CD4-positive, alpha-beta T cell (primary cell): ENCODE measurements around the gene ARPP19. TPM values are rescaled to one million over a fixed set of nuclear protein-coding genes. Genes with fewer than 3 reads are reported as not detected.

Experiments
- ATAC-seq: fragments of 200-7000 bp; cut with Tn5 transposase; one replicate; pipeline ENCODE4 v1.10.0; 2022; ENCODE audit warnings: mild to moderate bottlenecking; ENCODE audit not compliant: poor library complexity
- CTCF ChIA-PET: fragments of 350-600 bp; sonication (Branson Sonifier 250); formaldehyde crosslinking; loops from one replicate; lab custom pipeline; 2021; ENCODE audit warnings: antibody characterized with exemption, inconsistent platforms; lab: Charles Lee
- POLR2A ChIA-PET: fragments of 350-600 bp; sonication (Branson Sonifier 250); formaldehyde crosslinking; loops from one replicate; lab custom pipeline; 2021; ENCODE audit warnings: antibody characterized with exemption, inconsistent platforms; lab: Charles Lee
- DNase-seq, 14 experiments: peaks; one replicate each; pipeline ENCODE4 v3.0.0-alpha.2; 2013 to 2020; ENCODE audit warnings: mixed read lengths in 2 of 14
- H3K27ac ChIP-seq, 2 donors: one replicate each; pipeline versions ENCODE4 v1.5.1 to v1.7.0; 2013; ENCODE audit warnings: low read length in 2 of 2, low read depth in 1 of 2, mild to moderate bottlenecking in 1 of 2
- H3K27me3 ChIP-seq, 2 experiments: 1 replicate in 1 of 2; 2 replicates in 1 of 2; pipeline versions ENCODE4 v1.6.1 to v1.7.0; 2013; ENCODE audit warnings: low read length in 2 of 2, control low read depth in 1 of 2, mild to moderate bottlenecking in 1 of 2, moderate library complexity in 1 of 2; ENCODE audit not compliant: insufficient read depth in 2 of 2, control insufficient read depth in 1 of 2
- H3K36me3 ChIP-seq: one replicate; pipeline ENCODE4 v1.6.1; 2013; ENCODE audit warnings: low read length, control low read depth; ENCODE audit not compliant: insufficient read depth
- H3K4me1 ChIP-seq: one replicate; pipeline ENCODE4 v1.6.1; 2013; ENCODE audit warnings: low read length, control low read depth; ENCODE audit not compliant: insufficient read depth
- H3K4me3 ChIP-seq: one replicate; pipeline ENCODE4 v1.5.1; 2013; ENCODE audit warnings: mild to moderate bottlenecking, low read length, moderate library complexity
- H3K9me3 ChIP-seq, 2 experiments: 1 replicate in 1 of 2; 2 replicates in 1 of 2; pipeline versions ENCODE4 v1.6.1 to v1.7.0; 2013; ENCODE audit warnings: low read length in 2 of 2, mild to moderate bottlenecking in 2 of 2, control low read depth in 1 of 2, moderate library complexity in 1 of 2; ENCODE audit not compliant: control insufficient read depth in 1 of 2, insufficient read depth in 1 of 2
- H3K27ac Mint-ChIP-seq: one replicate; pipeline ENCODE4 v1.8.0; 2020; ENCODE audit warnings: mixed read lengths
- H3K27me3 Mint-ChIP-seq: one replicate; pipeline ENCODE4 v1.8.0; 2021; ENCODE audit warnings: mixed read lengths
- H3K36me3 Mint-ChIP-seq: one replicate; pipeline ENCODE4 v1.8.0; 2021; ENCODE audit warnings: low read depth, mixed read lengths
- H3K4me1 Mint-ChIP-seq: one replicate; pipeline ENCODE4 v1.8.0; 2021; ENCODE audit warnings: low read depth, mixed read lengths
- H3K4me3 Mint-ChIP-seq: one replicate; pipeline ENCODE4 v1.8.0; 2020; ENCODE audit warnings: mild to moderate bottlenecking, mixed read lengths
- H3K9me3 Mint-ChIP-seq: one replicate; pipeline ENCODE4 v1.8.0; 2020; ENCODE audit warnings: mixed read lengths
- CTCF ChIP-seq: fragments of 200-600 bp; IDR thresholded peaks from one replicate; pipeline ENCODE4 v1.8.0; 2022; ENCODE audit warnings: antibody characterized with exemption, mild to moderate bottlenecking
- intact Hi-C, 2 experiments: fragments of 100-400 bp; cut with DNase I in 1 of 2; cut with micrococcal nuclease in 1 of 2; formaldehyde crosslinking; loops; one replicate each; pipeline versions ENCODE4 v1.15.1 to v1.9.0; 2023 to 2025; cut with DNase I, micrococcal nuclease
- total RNA-seq, 174 experiments: library from RNA in 2 of 174; stranded (reverse) in 2 of 174; gene quantifications; one replicate each; pipeline ENCODE4 v1.2.3 and lab custom pipeline; 2021 to 2026

ARPP19 gene
- total RNA-seq, 2 experiments from 2014 or later: 134 to 146 TPM

GRCh38 chr15:52558196-52558595, 10.6 kb downstream of the ARPP19 start:
- H3K4me1 Mint-ChIP-seq: peaks cover 64% of the 10 kb centered on the region
- peak in 8 of 14 experiments; percentile 9 to 59 (median 26) for DNase-seq
- H3K27me3 Mint-ChIP-seq: no peaks in the 10 kb centered on the region
- no peak overlapping the region for H3K4me3 ChIP-seq
- no peak overlapping the region for H3K4me3 Mint-ChIP-seq
- H3K27ac ChIP-seq: no peak overlapping the region
- peaks cover 71% of the 10 kb centered on the region for H3K36me3 Mint-ChIP-seq
- peak; percentile 72 for ATAC-seq
- H3K4me1 ChIP-seq: peaks cover 18% of the 10 kb centered on the region
- POLR2A ChIA-PET: interaction anchor here (0.8 kb wide), 2 partner anchors 9 to 14 kb away, joined by 3 read pairs; no protein-coding TSS in a partner anchor
- no peaks in the 10 kb centered on the region for H3K27me3 ChIP-seq
- no peaks in the 10 kb centered on the region for H3K9me3 ChIP-seq
- CTCF ChIA-PET: interaction anchor here (1.3 kb wide), 1 partner anchor 29 kb away, joined by 4 read pairs; the partner anchor contains the start of gene MYO5A
- H3K36me3 ChIP-seq: peaks cover 43% of the 10 kb centered on the region
- intact Hi-C loops: no loop called here
- no peaks in the 10 kb centered on the region for H3K9me3 Mint-ChIP-seq
- no peak for TF ChIP-seq CTCF
- H3K27ac Mint-ChIP-seq: peak overlapping the region; percentile 45

GRCh38 chr15:52557274-52557641, 11.6 kb downstream of the ARPP19 start:
- no peak overlapping the region for H3K27ac ChIP-seq
- H3K27me3 ChIP-seq: no peaks in the 10 kb centered on the region
- Mint-ChIP-seq H3K4me1 (peaks cover 56% of the 10 kb centered on the region), H3K9me3 (no peaks in the 10 kb centered on the region), H3K36me3 (peaks cover 67% of the 10 kb centered on the region), H3K27me3 (no peaks in the 10 kb centered on the region), H3K27ac (no peak overlapping the region), H3K4me3 (no peak overlapping the region)
- POLR2A ChIA-PET: no interaction called here
- CTCF ChIA-PET: no interaction called here
- peaks cover 45% of the 10 kb centered on the region for H3K36me3 ChIP-seq
- H3K9me3 ChIP-seq: no peaks in the 10 kb centered on the region
- no peak for TF ChIP-seq CTCF
- no peak overlapping the region for H3K4me3 ChIP-seq
- DNase-seq (no peak), ATAC-seq (no peak)
- intact Hi-C loops: no loop called here
- peaks cover 12% of the 10 kb centered on the region for H3K4me1 ChIP-seq

GRCh38 chr15:52556524-52557273, 12.1 kb downstream of the ARPP19 start:
- ChIA-PET POLR2A (no interaction called here), CTCF (no interaction called here)
- intact Hi-C loops: no loop called here
- DNase-seq (no peak), ATAC-seq (no peak)
- no peak for TF ChIP-seq CTCF
- Mint-ChIP-seq H3K36me3 (peaks cover 72% of the 10 kb centered on the region), H3K4me1 (peaks cover 53% of the 10 kb centered on the region), H3K9me3 (no peaks in the 10 kb centered on the region), H3K27me3 (no peaks in the 10 kb centered on the region), H3K27ac (no peak overlapping the region), H3K4me3 (no peak overlapping the region)
- Histone ChIP-seq H3K4me3 (no peak overlapping the region), H3K36me3 (peaks cover 49% of the 10 kb centered on the region), H3K4me1 (peaks cover 12% of the 10 kb centered on the region), H3K9me3 (no peaks in the 10 kb centered on the region), H3K27me3 (no peaks in the 10 kb centered on the region), H3K27ac (no peak overlapping the region)
